ENCODE results near the gene TSPAN14. TPM values are rescaled to one million over a fixed set of nuclear protein-coding genes. Genes with fewer than 3 reads are reported as not detected.

The TSPAN14 gene
- total RNA-seq, 3 donors from 2014 or later (not counting 1 experiment from before 2014, with no cell fraction given) = 126 to 180 (median 173) TPM

DNA sequence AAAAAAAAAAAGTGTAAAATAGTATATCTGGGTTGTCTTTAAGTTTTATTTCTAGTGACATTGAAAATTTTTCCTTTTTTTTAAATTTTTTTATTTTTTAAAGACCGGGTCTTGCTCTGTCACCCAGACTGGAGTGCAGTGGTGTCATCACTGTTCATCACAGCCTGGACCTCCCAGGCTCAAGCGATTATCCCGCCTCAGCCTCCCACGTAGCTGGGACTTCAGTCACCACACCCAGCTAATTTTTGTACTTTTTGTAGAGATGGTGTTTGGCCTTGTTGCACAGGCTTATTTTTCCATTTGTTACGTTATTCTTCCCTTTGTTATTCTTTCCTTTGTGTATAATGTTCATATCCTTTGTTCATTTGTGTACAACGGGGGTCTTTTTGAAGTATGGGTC lies 30.1 kb downstream of the TSPAN14 start:
- H3K36me3 ChIP-seq (ENCODE audit: control insufficient read depth, insufficient read depth, low read length) = peaks cover 3% of the 10 kb centered on the region
- peaks cover 61% of the 10 kb centered on the region for H3K4me1 ChIP-seq (ENCODE audit: control insufficient read depth, insufficient read depth, low read length)
- no peaks in the 10 kb centered on the region for H3K9me3 Mint-ChIP-seq
- H3K27me3 ChIP-seq (ENCODE audit: control insufficient read depth, insufficient read depth, low read length) = no peaks in the 10 kb centered on the region
- H3K27ac ChIP-seq (ENCODE audit: low read length) = no peak overlapping the region
- H3K4me3 Mint-ChIP-seq = peak overlapping the region; percentile 82
- intact Hi-C loops (cut with micrococcal nuclease) = no loop called here
- no peaks in the 10 kb centered on the region for H3K27me3 Mint-ChIP-seq (ENCODE audit: low read depth in 2 of 2)
- TF ChIP-seq, protein P1, sequence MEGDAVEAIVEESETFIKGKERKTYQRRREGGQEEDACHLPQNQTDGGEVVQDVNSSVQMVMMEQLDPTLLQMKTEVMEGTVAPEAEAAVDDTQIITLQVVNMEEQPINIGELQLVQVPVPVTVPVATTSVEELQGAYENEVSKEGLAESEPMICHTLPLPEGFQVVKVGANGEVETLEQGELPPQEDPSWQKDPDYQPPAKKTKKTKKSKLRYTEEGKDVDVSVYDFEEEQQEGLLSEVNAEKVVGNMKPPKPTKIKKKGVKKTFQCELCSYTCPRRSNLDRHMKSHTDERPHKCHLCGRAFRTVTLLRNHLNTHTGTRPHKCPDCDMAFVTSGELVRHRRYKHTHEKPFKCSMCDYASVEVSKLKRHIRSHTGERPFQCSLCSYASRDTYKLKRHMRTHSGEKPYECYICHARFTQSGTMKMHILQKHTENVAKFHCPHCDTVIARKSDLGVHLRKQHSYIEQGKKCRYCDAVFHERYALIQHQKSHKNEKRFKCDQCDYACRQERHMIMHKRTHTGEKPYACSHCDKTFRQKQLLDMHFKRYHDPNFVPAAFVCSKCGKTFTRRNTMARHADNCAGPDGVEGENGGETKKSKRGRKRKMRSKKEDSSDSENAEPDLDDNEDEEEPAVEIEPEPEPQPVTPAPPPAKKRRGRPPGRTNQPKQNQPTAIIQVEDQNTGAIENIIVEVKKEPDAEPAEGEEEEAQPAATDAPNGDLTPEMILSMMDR (IDR thresholded peaks at IDR 0.05) = no peak
- H3K27ac Mint-ChIP-seq = peak overlapping the region; percentile 75 to 89
- no peak overlapping the region for H3K4me3 ChIP-seq (ENCODE audit: low read length)
- WGBS (ENCODE audit: insufficient coverage) = 78% methylated on average over 6 of the region's 6 CpGs
- no peak for ATAC-seq
- H3K4me1 Mint-ChIP-seq = peaks cover 77 to 82% of the 10 kb centered on the region in 2 donors
- DNase-seq = no peak
- H3K36me3 Mint-ChIP-seq = no peaks in the 10 kb centered on the region
- no peaks in the 10 kb centered on the region for H3K9me3 ChIP-seq (ENCODE audit: control insufficient read depth, insufficient read depth, low read length)

DNA sequence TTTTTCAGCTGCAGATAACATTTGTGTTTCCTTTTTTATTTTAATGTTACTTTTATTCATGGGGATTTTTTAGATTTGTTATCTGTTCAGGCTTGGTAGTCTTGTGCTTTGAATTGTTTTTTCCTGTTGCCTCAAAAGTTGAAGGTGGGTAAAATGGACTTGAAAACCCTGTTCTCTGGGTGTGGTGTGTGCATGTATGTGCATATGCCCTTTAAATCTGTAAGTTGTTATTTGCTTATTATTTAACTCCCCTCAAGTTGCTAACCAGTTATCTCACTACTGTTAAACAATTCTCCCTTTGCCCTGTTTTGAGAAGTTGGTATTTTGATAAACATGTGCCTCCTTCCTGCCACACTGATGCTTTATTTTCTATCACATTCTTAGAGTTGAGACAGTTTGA lies 30.6 kb downstream of the TSPAN14 start:
- no peaks in the 10 kb centered on the region for H3K27me3 Mint-ChIP-seq (ENCODE audit: low read depth in 2 of 2)
- Histone ChIP-seq H3K4me1 (ENCODE audit: control insufficient read depth, insufficient read depth, low read length) (peaks cover 66% of the 10 kb centered on the region), H3K36me3 (ENCODE audit: control insufficient read depth, insufficient read depth, low read length) (peaks cover 7% of the 10 kb centered on the region), H3K9me3 (ENCODE audit: control insufficient read depth, insufficient read depth, low read length) (no peaks in the 10 kb centered on the region), H3K27ac (ENCODE audit: low read length) (peak overlapping the region; percentile 38), H3K27me3 (ENCODE audit: control insufficient read depth, insufficient read depth, low read length) (no peaks in the 10 kb centered on the region), H3K4me3 (ENCODE audit: low read length) (no peak overlapping the region)
- TF ChIP-seq, protein P1 (IDR thresholded peaks at IDR 0.05) = no peak
- ATAC-seq (no peak), DNase-seq (peak in 1 of 2 donors; percentile 60)
- no peaks in the 10 kb centered on the region for H3K9me3 Mint-ChIP-seq
- H3K36me3 Mint-ChIP-seq = peaks cover 3% of the 10 kb centered on the region
- H3K27ac Mint-ChIP-seq = peak overlapping the region; percentile 75 to 89
- intact Hi-C loops (cut with micrococcal nuclease) = no loop called here
- H3K4me1 Mint-ChIP-seq = peaks cover 81 to 86% of the 10 kb centered on the region in 2 donors
- peak overlapping the region; percentile 82 for H3K4me3 Mint-ChIP-seq

DNA sequence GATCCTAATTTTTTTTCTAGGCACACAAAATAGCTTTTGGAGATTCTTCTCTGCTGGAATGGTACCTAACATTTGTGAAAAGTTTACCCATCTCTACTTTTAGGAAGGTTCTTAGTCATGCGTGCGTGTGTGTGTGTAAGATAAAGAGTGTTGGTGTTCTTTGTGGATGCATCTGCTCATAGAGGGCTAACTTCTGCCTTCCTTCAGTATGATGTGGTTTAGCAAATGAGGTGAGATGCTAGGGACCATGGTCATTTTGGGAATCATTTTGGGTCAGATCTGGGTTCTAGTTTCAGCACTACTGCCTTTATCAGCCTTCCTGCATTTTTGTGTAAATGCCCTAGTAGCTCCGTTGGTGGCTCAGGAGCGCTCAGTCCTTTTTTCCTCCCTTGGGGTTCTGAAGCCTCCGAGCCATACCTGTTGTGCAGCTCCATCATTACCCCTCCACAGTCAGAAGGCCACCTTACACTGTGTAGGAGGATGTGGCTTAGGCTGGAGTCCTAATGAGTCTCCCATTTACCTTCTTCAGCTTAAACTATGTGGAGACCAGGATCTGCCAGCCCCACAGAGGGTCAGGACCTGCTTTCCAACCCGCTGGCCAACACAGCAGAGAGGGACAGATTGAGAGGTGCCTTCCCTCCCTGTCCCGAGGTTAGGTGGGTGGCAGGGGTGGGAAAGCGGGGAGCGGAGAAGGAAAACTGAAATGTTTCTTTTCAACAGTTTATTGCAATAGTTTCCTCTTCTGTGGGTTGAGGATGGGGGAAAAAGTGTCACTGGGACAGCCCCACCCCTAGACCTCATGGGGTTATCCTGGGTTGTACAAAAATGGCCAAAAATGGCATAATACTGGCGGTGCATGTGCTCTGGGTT lies 31.2 kb downstream of the TSPAN14 start:
- H3K27me3 ChIP-seq (ENCODE audit: control insufficient read depth, insufficient read depth, low read length) = no peaks in the 10 kb centered on the region
- no peaks in the 10 kb centered on the region for H3K9me3 ChIP-seq (ENCODE audit: control insufficient read depth, insufficient read depth, low read length)
- ATAC-seq (no peak), DNase-seq (no peak)
- Mint-ChIP-seq H3K27ac (peak overlapping the region; percentile 75 to 89), H3K9me3 (no peaks in the 10 kb centered on the region), H3K27me3 (ENCODE audit: low read depth in 2 of 2) (no peaks in the 10 kb centered on the region), H3K36me3 (peaks cover 10% of the 10 kb centered on the region), H3K4me1 (peaks cover 84 to 89% of the 10 kb centered on the region in 2 donors), H3K4me3 (peak overlapping the region; percentile 82)
- H3K4me3 ChIP-seq (ENCODE audit: low read length) = no peak overlapping the region
- intact Hi-C loops (cut with micrococcal nuclease) = no loop called here
- WGBS (ENCODE audit: insufficient coverage) = 73% methylated on average over 8 of the region's 10 CpGs
- peaks cover 13% of the 10 kb centered on the region for H3K36me3 ChIP-seq (ENCODE audit: control insufficient read depth, insufficient read depth, low read length)
- H3K4me1 ChIP-seq (ENCODE audit: control insufficient read depth, insufficient read depth, low read length) = peaks cover 72% of the 10 kb centered on the region
- H3K27ac ChIP-seq (ENCODE audit: low read length) = peak overlapping the region; percentile 38
- TF ChIP-seq, protein P1 (IDR thresholded peaks at IDR 0.05) = no peak
